Measurements from ENCODE around the gene PLCXD3.

Gene PLCXD3

GRCh38 chr5:41406936-41407335 is 103.5 kb downstream of the PLCXD3 start:
- TF ChIP-seq SPI1 (IDR thresholded peaks at IDR 0.05; ENCODE audit: borderline replicate concordance, low read depth) = no peak
- TF ChIP-seq, protein P1, sequence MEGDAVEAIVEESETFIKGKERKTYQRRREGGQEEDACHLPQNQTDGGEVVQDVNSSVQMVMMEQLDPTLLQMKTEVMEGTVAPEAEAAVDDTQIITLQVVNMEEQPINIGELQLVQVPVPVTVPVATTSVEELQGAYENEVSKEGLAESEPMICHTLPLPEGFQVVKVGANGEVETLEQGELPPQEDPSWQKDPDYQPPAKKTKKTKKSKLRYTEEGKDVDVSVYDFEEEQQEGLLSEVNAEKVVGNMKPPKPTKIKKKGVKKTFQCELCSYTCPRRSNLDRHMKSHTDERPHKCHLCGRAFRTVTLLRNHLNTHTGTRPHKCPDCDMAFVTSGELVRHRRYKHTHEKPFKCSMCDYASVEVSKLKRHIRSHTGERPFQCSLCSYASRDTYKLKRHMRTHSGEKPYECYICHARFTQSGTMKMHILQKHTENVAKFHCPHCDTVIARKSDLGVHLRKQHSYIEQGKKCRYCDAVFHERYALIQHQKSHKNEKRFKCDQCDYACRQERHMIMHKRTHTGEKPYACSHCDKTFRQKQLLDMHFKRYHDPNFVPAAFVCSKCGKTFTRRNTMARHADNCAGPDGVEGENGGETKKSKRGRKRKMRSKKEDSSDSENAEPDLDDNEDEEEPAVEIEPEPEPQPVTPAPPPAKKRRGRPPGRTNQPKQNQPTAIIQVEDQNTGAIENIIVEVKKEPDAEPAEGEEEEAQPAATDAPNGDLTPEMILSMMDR (IDR thresholded peaks at IDR 0.05; ENCODE audit: insufficient read depth, low read length) = no peak
- no peak for TF ChIP-seq REST (IDR thresholded peaks at IDR 0.05; ENCODE audit: insufficient replicate concordance, low read depth)
- TF ChIP-seq POLR2AphosphoS5 (IDR thresholded peaks at IDR 0.05; ENCODE audit: low read depth) = no peak
- TF ChIP-seq GABPA (IDR thresholded peaks at IDR 0.05; ENCODE audit: low read depth) = no peak
- Histone ChIP-seq H3K27me3 (ENCODE audit: insufficient read depth, poor library complexity, severe bottlenecking) (no peaks in the 10 kb centered on the region), H3K27ac (replicated peaks) (no peak overlapping the region), H3K4me3 (replicated peaks; ENCODE audit: insufficient read depth, low read length) (no peak overlapping the region)
- DNase-seq (ENCODE audit: low read depth in 1 of 2, low spot score in 1 of 2) = no peak

GRCh38 chr5:41406424-41406823 is 104.0 kb downstream of the PLCXD3 start:
- TF ChIP-seq, protein P1 (IDR thresholded peaks at IDR 0.05; ENCODE audit: insufficient read depth, low read length) = no peak
- TF ChIP-seq GABPA (IDR thresholded peaks at IDR 0.05; ENCODE audit: low read depth) (no peak), POLR2AphosphoS5 (IDR thresholded peaks at IDR 0.05; ENCODE audit: low read depth) (no peak), REST (IDR thresholded peaks at IDR 0.05; ENCODE audit: insufficient replicate concordance, low read depth) (no peak), SPI1 (IDR thresholded peaks at IDR 0.05; ENCODE audit: borderline replicate concordance, low read depth) (no peak)
- Histone ChIP-seq H3K27ac (replicated peaks) (no peak overlapping the region), H3K27me3 (ENCODE audit: insufficient read depth, poor library complexity, severe bottlenecking) (no peaks in the 10 kb centered on the region), H3K4me3 (replicated peaks; ENCODE audit: insufficient read depth, low read length) (no peak overlapping the region)
- no peak for DNase-seq (ENCODE audit: low read depth in 1 of 2, low spot score in 1 of 2)

- TF ChIP-seq POLR2AphosphoS5 (IDR thresholded peaks at IDR 0.05; ENCODE audit: low read depth) = no peak
- TF ChIP-seq, protein P1 (IDR thresholded peaks at IDR 0.05; ENCODE audit: insufficient read depth, low read length) = no peak
- no peak for TF ChIP-seq GABPA (IDR thresholded peaks at IDR 0.05; ENCODE audit: low read depth)
- H3K27ac ChIP-seq (replicated peaks) = no peak overlapping the region
Observed at GRCh38 chr5:41404757-41405156, 105.6 kb downstream of the PLCXD3 start.

DNA sequence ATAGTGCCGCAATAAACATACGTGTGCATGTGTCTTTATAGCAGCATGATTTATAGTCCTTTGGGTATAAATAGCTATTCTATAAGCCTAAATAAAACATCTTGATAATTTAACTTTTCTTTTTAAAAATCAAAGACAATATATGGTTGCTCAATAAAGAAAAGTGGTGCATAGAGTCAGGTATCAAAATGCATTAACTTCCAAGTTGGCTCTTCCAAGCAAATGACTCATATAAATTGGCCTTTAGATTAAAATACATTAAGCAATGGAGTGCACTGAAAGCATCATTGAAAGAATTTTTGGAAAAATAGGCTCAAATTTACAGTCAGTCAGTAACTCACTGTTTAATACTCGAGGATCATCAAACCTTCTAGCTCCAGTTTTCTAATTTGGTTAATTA is 106.6 kb downstream of the PLCXD3 start:
- H3K27me3 ChIP-seq (ENCODE audit: insufficient read depth, poor library complexity, severe bottlenecking) = no peaks in the 10 kb centered on the region
- H3K27ac ChIP-seq (replicated peaks) = no peak overlapping the region
- TF ChIP-seq, protein P1 (IDR thresholded peaks at IDR 0.05; ENCODE audit: insufficient read depth, low read length) = no peak
- no peak for TF ChIP-seq GABPA (IDR thresholded peaks at IDR 0.05; ENCODE audit: low read depth)
- TF ChIP-seq REST (IDR thresholded peaks at IDR 0.05; ENCODE audit: insufficient replicate concordance, low read depth) = no peak
- TF ChIP-seq POLR2AphosphoS5 (IDR thresholded peaks at IDR 0.05; ENCODE audit: low read depth) = no peak
- no peak for TF ChIP-seq SPI1 (IDR thresholded peaks at IDR 0.05; ENCODE audit: borderline replicate concordance, low read depth)
- H3K4me3 ChIP-seq (replicated peaks; ENCODE audit: insufficient read depth, low read length) = no peak overlapping the region
- no peak for DNase-seq (ENCODE audit: low read depth in 1 of 2, low spot score in 1 of 2)

More at GRCh38 chr5:41404757-41405156, 105.6 kb downstream of the PLCXD3 start:
- no peak overlapping the region for H3K4me3 ChIP-seq (replicated peaks; ENCODE audit: insufficient read depth, low read length)
- no peaks in the 10 kb centered on the region for H3K27me3 ChIP-seq (ENCODE audit: insufficient read depth, poor library complexity, severe bottlenecking)
- DNase-seq (ENCODE audit: low read depth in 1 of 2, low spot score in 1 of 2) = no peak

All from HL-60 (cell line).